ENCODE data around the gene ESPN. TPM values are rescaled to one million over a fixed set of nuclear protein-coding genes. Genes with fewer than 3 reads are reported as not detected.

ESPN gene
- polyA plus RNA-seq, 1 experiment: not detected

DNA sequence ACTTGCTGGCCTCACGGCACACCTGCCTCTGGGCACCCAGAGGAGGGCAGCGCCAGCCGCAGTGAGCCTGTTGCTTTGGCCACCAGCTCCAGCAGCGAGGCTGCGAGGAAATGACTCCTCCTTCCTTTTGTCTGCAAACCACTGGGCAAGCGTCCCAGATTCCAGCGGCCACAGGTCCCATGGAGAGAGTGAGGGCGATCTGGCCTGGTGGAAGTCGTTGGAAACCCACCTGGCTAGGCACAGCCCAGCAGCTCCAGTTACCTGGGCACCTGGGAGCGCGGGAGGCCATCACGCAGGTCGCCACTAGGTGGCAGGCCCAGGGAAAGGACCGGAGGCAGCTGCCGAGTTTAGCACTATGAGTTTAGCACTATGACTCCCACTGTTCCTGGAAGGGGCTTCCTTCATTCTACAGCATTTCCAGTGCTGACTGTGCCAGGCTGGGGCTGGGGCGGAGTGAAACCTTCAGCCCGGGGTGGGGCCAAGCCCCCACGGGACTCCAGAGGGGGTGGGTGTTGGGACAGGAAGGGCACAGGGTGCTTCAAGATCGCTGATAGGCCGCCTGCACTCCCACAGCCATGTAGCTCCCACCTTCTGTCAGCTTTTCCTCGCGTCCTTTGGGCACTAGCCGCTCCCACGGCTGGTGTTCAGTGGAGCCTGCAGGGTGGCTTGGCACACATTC lies 1.1 kb upstream of the ESPN start:
- peaks cover 53% of the 10 kb centered on the region for H3K27me3 ChIP-seq (ENCODE audit: control insufficient read depth, insufficient read depth, low read length)
- H3K4me3 ChIP-seq (ENCODE audit: low read depth, low read length): no peak overlapping the region
- POLR2A ChIA-PET: no interaction called here
- no peak for DNase-seq (ENCODE audit: low read depth)
- CTCF ChIA-PET: interaction anchor here (1.1 to 3.1 kb wide), 14 partner anchors 9 to 177 kb away, joined by 3 to 25 read pairs (median 4); no protein-coding TSS in a partner anchor
- no peaks in the 10 kb centered on the region for H3K36me3 ChIP-seq (ENCODE audit: control insufficient read depth, insufficient read depth, low read length)
- peak; percentile 63 for TF ChIP-seq CTCF (IDR thresholded peaks at IDR 0.05; ENCODE audit: insufficient read depth, low read depth, low read length)

DNA sequence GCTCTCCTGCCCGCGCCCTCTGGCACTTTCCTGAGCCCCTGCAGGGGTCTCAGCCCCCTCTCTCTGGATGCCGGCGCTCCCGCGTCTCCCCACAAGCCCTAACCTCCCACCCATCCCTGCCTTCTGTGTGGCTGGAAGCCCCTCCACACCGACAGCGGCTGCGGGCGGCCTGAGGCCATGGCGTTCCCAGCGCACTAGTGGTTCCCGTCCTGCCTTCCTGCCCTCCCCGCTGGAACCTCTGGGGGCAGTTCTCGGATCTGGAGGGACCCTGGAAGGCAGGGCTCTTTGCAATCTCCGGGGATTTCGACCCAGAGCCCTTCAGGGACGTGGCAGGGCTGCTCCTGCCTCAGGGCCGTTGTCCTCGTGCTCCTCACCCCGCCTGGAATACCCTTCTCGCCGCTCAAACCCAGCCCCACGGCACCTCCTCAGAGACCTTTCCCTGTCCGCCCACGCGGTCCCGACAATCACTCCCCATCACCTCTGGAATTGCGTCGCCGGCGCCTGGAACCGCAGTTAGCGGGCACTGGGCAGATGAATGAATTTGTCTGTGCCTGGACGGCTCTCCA lies 493 bp upstream of the ESPN start:
- ChIA-PET CTCF (interaction anchor here (1.1 to 3.1 kb wide), 12 partner anchors 8 to 71 kb away, joined by 3 to 25 read pairs (median 4); no protein-coding TSS in a partner anchor), POLR2A (no interaction called here)
- peaks cover 49% of the 10 kb centered on the region for H3K27me3 ChIP-seq (ENCODE audit: control insufficient read depth, insufficient read depth, low read length)
- no peak overlapping the region for H3K4me3 ChIP-seq (ENCODE audit: low read depth, low read length)
- no peak for TF ChIP-seq CTCF (IDR thresholded peaks at IDR 0.05; ENCODE audit: insufficient read depth, low read depth, low read length)
- H3K36me3 ChIP-seq (ENCODE audit: control insufficient read depth, insufficient read depth, low read length): no peaks in the 10 kb centered on the region
- DNase-seq (ENCODE audit: low read depth): no peak

- POLR2A ChIA-PET: no interaction called here
- no peak for DNase-seq (ENCODE audit: low read depth)
- Histone ChIP-seq H3K36me3 (ENCODE audit: control insufficient read depth, insufficient read depth, low read length) (no peaks in the 10 kb centered on the region), H3K4me3 (ENCODE audit: low read depth, low read length) (no peak overlapping the region), H3K27me3 (ENCODE audit: control insufficient read depth, insufficient read depth, low read length) (peaks cover 44% of the 10 kb centered on the region)
- CTCF ChIA-PET: interaction anchor here (0.9 to 3.0 kb wide), 4 partner anchors 11 to 83 kb away, joined by 3 to 21 read pairs (median 4); no protein-coding TSS in a partner anchor
- no peak for TF ChIP-seq CTCF (IDR thresholded peaks at IDR 0.05; ENCODE audit: insufficient read depth, low read depth, low read length)
Observed at GRCh38 chr1:6425658-6426057, 1.1 kb downstream of the ESPN start.

- no peaks in the 10 kb centered on the region for H3K36me3 ChIP-seq (ENCODE audit: control insufficient read depth, insufficient read depth, low read length)
- POLR2A ChIA-PET: no interaction called here
- TF ChIP-seq CTCF (IDR thresholded peaks at IDR 0.05; ENCODE audit: insufficient read depth, low read depth, low read length): no peak
- DNase-seq (ENCODE audit: low read depth): no peak
- H3K4me3 ChIP-seq (ENCODE audit: low read depth, low read length): no peak overlapping the region
- CTCF ChIA-PET: interaction anchor here (0.5 to 3.0 kb wide), 5 partner anchors 12 to 1479 kb away, joined by 3 to 21 read pairs (median 3); no protein-coding TSS in a partner anchor
- H3K27me3 ChIP-seq (ENCODE audit: control insufficient read depth, insufficient read depth, low read length): peaks cover 41% of the 10 kb centered on the region
Observed at GRCh38 chr1:6426277-6426971, 1.8 kb downstream of the ESPN start.

GRCh38 chr1:6426972-6427350 lies 2.4 kb downstream of the ESPN start:
- CTCF ChIA-PET: interaction anchor here (0.5 to 3.0 kb wide), 4 partner anchors 11 to 1479 kb away, joined by 3 to 21 read pairs (median 4); no protein-coding TSS in a partner anchor
- POLR2A ChIA-PET: no interaction called here
- H3K36me3 ChIP-seq (ENCODE audit: control insufficient read depth, insufficient read depth, low read length): no peaks in the 10 kb centered on the region
- TF ChIP-seq CTCF (IDR thresholded peaks at IDR 0.05; ENCODE audit: insufficient read depth, low read depth, low read length): no peak
- DNase-seq (ENCODE audit: low read depth): no peak
- peaks cover 36% of the 10 kb centered on the region for H3K27me3 ChIP-seq (ENCODE audit: control insufficient read depth, insufficient read depth, low read length)
- H3K4me3 ChIP-seq (ENCODE audit: low read depth, low read length): no peak overlapping the region

Measured in BJ (cell line).